Endothelial cell of umbilical vein (primary cell): ENCODE data around the gene NID2. TPM values are rescaled to one million over a fixed set of nuclear protein-coding genes. Genes with fewer than 3 reads are reported as not detected.

ENCODE experiments used
- BruUV-seq: library from RNA; stranded (reverse); fragments of 400-500 nt; replicated peaks from 2 replicates; lab custom pipeline; 2021; lab: Mats Ljungman, UMichigan
- CTCF ChIA-PET: fragments of 300-600, 350-600 bp; sonication (Branson Sonifier 250); formaldehyde crosslinking; loops from one replicate; lab custom pipeline; 2021; ENCODE audit warnings: antibody characterized with exemption, inconsistent platforms; lab: Charles Lee
- POLR2A ChIA-PET: fragments of 300-600, 350-600 bp; sonication (Branson Sonifier 250); formaldehyde crosslinking; loops from one replicate; lab custom pipeline; 2021; ENCODE audit warnings: antibody characterized with exemption, inconsistent platforms; lab: Charles Lee
- DNase-seq: peaks from one replicate; pipeline ENCODE4 v3.0.0-alpha.2; 2011; ENCODE audit warnings: low read depth, low spot score
- FAIRE-seq: peaks from 2 replicates; lab custom pipeline; 2011; peaks lifted over from hg19 to GRCh38; lab: Jason Lieb, UNC
- H2AFZ ChIP-seq: 2 replicates; pipeline ENCODE4 v1.6.0; 2012; ENCODE audit warnings: low read depth, low read length, control low read depth, inconsistent platforms
- H3K27ac ChIP-seq: 2 replicates; pipeline ENCODE4 v1.5.1; 2011; ENCODE audit warnings: low read depth, mild to moderate bottlenecking, control low read depth, low read length, moderate library complexity; ENCODE audit not compliant: insufficient read depth
- H3K27me3 ChIP-seq, 2 experiments: 2 replicates each; pipeline versions ENCODE4 v1.6.0 to v1.6.1; 2011; ENCODE audit warnings: low read length in 2 of 2, mixed read lengths in 1 of 2; ENCODE audit not compliant: control insufficient read depth in 2 of 2, insufficient read depth in 2 of 2
- H3K36me3 ChIP-seq, 2 experiments: 2 replicates in 1 of 2; 3 replicates in 1 of 2; pipeline ENCODE4 v1.5.1; 2011; ENCODE audit warnings: low read length in 2 of 2, mild to moderate bottlenecking in 1 of 2, moderate library complexity in 1 of 2; ENCODE audit not compliant: control insufficient read depth in 2 of 2, insufficient read depth in 2 of 2; ENCODE audit errors: extremely low read depth in 1 of 2
- H3K4me1 ChIP-seq: 3 replicates; pipeline ENCODE4 v1.5.1; 2011; ENCODE audit warnings: mild to moderate bottlenecking, low read length; ENCODE audit not compliant: control insufficient read depth, insufficient read depth; ENCODE audit errors: extremely low read depth
- H3K4me2 ChIP-seq: 2 replicates; pipeline ENCODE4 v1.6.1; 2011; ENCODE audit warnings: low read length, control low read depth, mixed read lengths; ENCODE audit not compliant: insufficient read depth
- H3K4me3 ChIP-seq, 3 experiments: fragments of 200-600 bp in 1 of 3; sonication (generic), shearing (Covaris generic) in 1 of 3; replicated peaks in 1 of 3; 2 replicates each; pipeline ENCODE4 v1.5.1; 2011 to 2016; ENCODE audit warnings: control low read depth in 3 of 3, low read length in 3 of 3, mild to moderate bottlenecking in 2 of 3, inconsistent platforms in 1 of 3, low read depth in 1 of 3, moderate library complexity in 1 of 3; ENCODE audit not compliant: insufficient read depth in 1 of 3
- H3K79me2 ChIP-seq: 2 replicates; pipeline ENCODE4 v1.6.0; 2012; ENCODE audit warnings: low read length, inconsistent platforms; ENCODE audit not compliant: control insufficient read depth, insufficient read depth
- H3K9ac ChIP-seq: replicated peaks from 2 replicates; pipeline ENCODE3; 2011; ENCODE audit warnings: low read length, control low read depth; ENCODE audit not compliant: insufficient read depth; ENCODE audit errors: extremely low read depth
- H3K9me1 ChIP-seq: replicated peaks from 3 replicates; pipeline ENCODE4 v1.6.0; 2011; ENCODE audit warnings: mild to moderate bottlenecking, low read length; ENCODE audit not compliant: control insufficient read depth, insufficient read depth; ENCODE audit errors: extremely low read depth
- H3K9me3 ChIP-seq: replicated peaks from 2 replicates; pipeline ENCODE4 v1.5.1; 2012; ENCODE audit warnings: low read length, inconsistent platforms; ENCODE audit not compliant: control insufficient read depth, insufficient read depth
- H4K20me1 ChIP-seq: replicated peaks from 2 replicates; pipeline ENCODE3; 2011; ENCODE audit warnings: mild to moderate bottlenecking, low read length; ENCODE audit not compliant: control insufficient read depth, insufficient read depth; ENCODE audit errors: extremely low read depth
- CTCF ChIP-seq, 2 donors: IDR thresholded peaks; 1 replicate in 1 of 2; 2 replicates in 1 of 2; pipeline ENCODE4 v1.5.1; 2011; ENCODE audit warnings: low read length in 2 of 2, mild to moderate bottlenecking in 2 of 2, moderate library complexity in 2 of 2, control low read depth in 1 of 2, inconsistent platforms in 1 of 2, low read depth in 1 of 2; ENCODE audit not compliant: insufficient read depth in 1 of 2; ENCODE audit errors: extremely low read depth in 1 of 2
- EZH2 ChIP-seq: IDR thresholded peaks from 2 replicates; pipeline ENCODE4 v1.6.1; 2012; ENCODE audit warnings: borderline replicate concordance, low read depth, mild to moderate bottlenecking, moderate library complexity, low read length, inconsistent platforms; ENCODE audit not compliant: severe bottlenecking
- FOS ChIP-seq: IDR thresholded peaks from 2 replicates; pipeline ENCODE4 v1.6.1; 2011; ENCODE audit warnings: mild to moderate bottlenecking, low read length, moderate library complexity, borderline replicate concordance; ENCODE audit not compliant: insufficient read depth
- JUN ChIP-seq: IDR thresholded peaks from 2 replicates; pipeline ENCODE4 v1.6.1; 2011; ENCODE audit warnings: borderline replicate concordance, low read depth; ENCODE audit not compliant: insufficient read length, insufficient read depth
- MYC ChIP-seq: IDR thresholded peaks from one replicate; pipeline ENCODE4 v1.6.1; 2011; ENCODE audit warnings: mild to moderate bottlenecking, low read depth, low read length
- POLR2A ChIP-seq: IDR thresholded peaks from 2 replicates; pipeline ENCODE4 v1.6.1; 2012; ENCODE audit warnings: low read depth, mild to moderate bottlenecking, control low read depth, low read length
- POLR2AphosphoS5 ChIP-seq: IDR thresholded peaks from 2 replicates; pipeline ENCODE4 v1.6.1; 2012; ENCODE audit warnings: low read depth, mild to moderate bottlenecking, control low read depth, low read length, moderate library complexity; ENCODE audit not compliant: insufficient read depth
- dilution Hi-C: fragments of 300-500 bp; cut with MboI; formaldehyde crosslinking; loops from one replicate; pipeline ENCODE4 v1.15.0; 2019; ENCODE audit warnings: low sequenced_read_pairs; ENCODE audit not compliant: extremely low pct_ligation_motif_present
- intact Hi-C: fragments of 100-400 bp; cut with micrococcal nuclease; formaldehyde crosslinking; loops from one replicate; pipeline ENCODE4 v1.10.0; 2022
- polyA plus RNA-seq, 4 experiments: library from polyadenylated mRNA; depleted of rRNA in 3 of 4; stranded (reverse) in 3 of 4; unstranded in 1 of 4; fragments of >200 nt; gene quantifications; 2 replicates each; pipeline versions ENCODE4 v1.2.1 to v1.2.3, GENCODE V29; 2011 to 2012; ENCODE audit warnings: missing spikeins in 1 of 4
- total RNA-seq: library from RNA; stranded (reverse); gene quantifications from 2 replicates; pipeline ENCODE4 v1.2.3, GENCODE V29; 2021
- TF ChIP-seq, protein P1 (sequence below): IDR thresholded peaks from 2 replicates; pipeline ENCODE4 v1.6.1; 2011; ENCODE audit not compliant: insufficient read depth, insufficient read length

Gene NID2
- total and polyA plus RNA-seq, 2 donors (not counting 3 experiments of a cell fraction or from before 2014, with no cell fraction given) = 22.5 to 56.7 TPM

GRCh38 chr14:52071675-52072074, 2.8 kb upstream of the NID2 start:
- ChIA-PET POLR2A (interaction anchor here (0.5 kb wide), 1 partner anchor 35 kb away, joined by 3 read pairs; no protein-coding TSS in a partner anchor), CTCF (interaction anchor here (0.6 to 5.4 kb wide), 31 partner anchors 9 to 293 kb away, joined by 3 to 52 read pairs (median 5); partner anchors contain the start of gene RTRAF)
- H3K4me3 ChIP-seq = no peak overlapping the region
- H3K27ac ChIP-seq = no peak overlapping the region
- intact Hi-C loops = loop anchor here (1.0 to 2.0 kb wide), 2 partner anchors 29 to 75 kb away; no protein-coding TSS in a partner anchor
- TF ChIP-seq POLR2AphosphoS5 (no peak), MYC (no peak), CTCF (IDR thresholded peaks at IDR 0.05; ENCODE audit: extremely low read depth in 1 of 2, insufficient read depth in 1 of 2, low read depth in 1 of 2, low read length in 2 of 2) (peak in 1 of 2 donors; percentile 24)
- peaks cover 40% of the 10 kb centered on the region for H3K4me1 ChIP-seq
- dilution Hi-C loops = no loop called here
- H3K9me3 ChIP-seq = no peaks in the 10 kb centered on the region
- FAIRE-seq = peak; percentile 70
- no TSS peak for BruUV-seq
- H3K36me3 ChIP-seq = no peaks in the 10 kb centered on the region
- H3K79me2 ChIP-seq = no peaks in the 10 kb centered on the region
- H3K4me2 ChIP-seq = no peak overlapping the region
- H4K20me1 ChIP-seq = no peaks in the 10 kb centered on the region
- peaks cover 0 to 2% of the 10 kb centered on the region in 2 experiments for H3K27me3 ChIP-seq
- no peaks in the 10 kb centered on the region for H3K9me1 ChIP-seq
- peak; percentile 61 for DNase-seq
- no peak overlapping the region for H2AFZ ChIP-seq
- no peak overlapping the region for H3K9ac ChIP-seq

GRCh38 chr14:52070051-52070431, 1.2 kb upstream of the NID2 start:
- POLR2A ChIA-PET = no interaction called here
- Histone ChIP-seq H3K4me3 (no peak overlapping the region), H4K20me1 (no peaks in the 10 kb centered on the region), H3K27ac (no peak overlapping the region), H2AFZ (no peak overlapping the region), H3K79me2 (no peaks in the 10 kb centered on the region), H3K27me3 (peaks cover 0 to 2% of the 10 kb centered on the region in 2 experiments), H3K4me2 (no peak overlapping the region), H3K36me3 (no peaks in the 10 kb centered on the region), H3K4me1 (peaks cover 30% of the 10 kb centered on the region), H3K9me3 (no peaks in the 10 kb centered on the region), H3K9ac (no peak overlapping the region), H3K9me1 (no peaks in the 10 kb centered on the region)
- BruUV-seq = no TSS peak
- no peak for FAIRE-seq
- no peak for DNase-seq
- CTCF ChIA-PET = interaction anchor here (1.7 to 5.4 kb wide), 10 partner anchors 11 to 75 kb away, joined by 4 to 52 read pairs (median 12); no protein-coding TSS in a partner anchor
- dilution Hi-C loops (no loop called here), intact Hi-C loops (loop anchor here (2.0 kb wide), 1 partner anchor 27 kb away; no protein-coding TSS in a partner anchor)
- TF ChIP-seq, protein P1, sequence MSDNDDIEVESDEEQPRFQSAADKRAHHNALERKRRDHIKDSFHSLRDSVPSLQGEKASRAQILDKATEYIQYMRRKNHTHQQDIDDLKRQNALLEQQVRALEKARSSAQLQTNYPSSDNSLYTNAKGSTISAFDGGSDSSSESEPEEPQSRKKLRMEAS = no peak
- no peak for TF ChIP-seq MYC
- TF ChIP-seq EZH2 = no peak
- no peak for TF ChIP-seq POLR2AphosphoS5
- TF ChIP-seq CTCF (IDR thresholded peaks at IDR 0.05; ENCODE audit: extremely low read depth in 1 of 2, insufficient read depth in 1 of 2, low read depth in 1 of 2, low read length in 2 of 2) = no peak
- TF ChIP-seq FOS = no peak
- no peak for TF ChIP-seq POLR2A
- TF ChIP-seq JUN = no peak
